PC-9 (cell line): ENCODE results near the gene NXN. TPM values are rescaled to one million over a fixed set of nuclear protein-coding genes. Genes with fewer than 3 reads are reported as not detected.

Experiments
- BruUV-seq: library from RNA; stranded (reverse); fragments of 400-500 nt; replicated peaks from 2 replicates; lab custom pipeline; 2021; lab: Mats Ljungman, UMichigan
- CTCF ChIA-PET: fragments of 300-600 bp; sonication (Branson Sonifier 250); formaldehyde crosslinking; loops from one replicate; lab custom pipeline; 2022; ENCODE audit warnings: antibody characterized with exemption; lab: Charles Lee
- POLR2A ChIA-PET: fragments of 300-600 bp; sonication (Branson Sonifier 250); formaldehyde crosslinking; loops from one replicate; lab custom pipeline; 2022; ENCODE audit warnings: antibody characterized with exemption; ENCODE audit not compliant: unreplicated experiment; lab: Charles Lee
- DNase-seq, 2 experiments: peaks; one replicate each; pipeline versions ENCODE4 v3.0.0 to v3.0.0-alpha.2; 2015 to 2022; ENCODE audit warnings: mixed read lengths in 1 of 2
- H2AFZ ChIP-seq: fragments of 200-600 bp; sonication (generic); 2 replicates; pipeline ENCODE4 v1.8.1; 2017; ENCODE audit warnings: antibody characterized with exemption
- H3F3A ChIP-seq: fragments of 200-600 bp; sonication (generic); 2 replicates; pipeline ENCODE4 v1.8.1; 2017; ENCODE audit warnings: antibody characterized with exemption, mild to moderate bottlenecking, low read depth; ENCODE audit not compliant: insufficient read depth
- H3K27ac ChIP-seq: fragments of 200-600 bp; sonication (generic); 2 replicates; pipeline ENCODE4 v1.6.1; 2016; ENCODE audit warnings: mixed run types
- H3K27me3 ChIP-seq: fragments of 200-600 bp; sonication (generic); 2 replicates; pipeline ENCODE4 v1.6.1; 2016; ENCODE audit warnings: low read depth, mixed run types; ENCODE audit not compliant: insufficient read depth
- H3K36me3 ChIP-seq: fragments of 200-600 bp; sonication (generic); 2 replicates; pipeline ENCODE4 v1.6.1; 2016; ENCODE audit warnings: low read depth, mixed run types
- H3K4me1 ChIP-seq: fragments of 200-600 bp; sonication (generic); replicated peaks from 2 replicates; pipeline ENCODE4 v1.6.1; 2016; ENCODE audit warnings: mixed run types; ENCODE audit not compliant: insufficient read depth
- H3K4me2 ChIP-seq: fragments of 200-600 bp; sonication (generic); 2 replicates; pipeline ENCODE4 v1.6.1; 2017; ENCODE audit warnings: mixed run types
- H3K4me3 ChIP-seq: fragments of 200-600 bp; sonication (generic); 2 replicates; pipeline ENCODE4 v1.6.1; 2016; ENCODE audit warnings: mixed run types
- H3K79me2 ChIP-seq: fragments of 200-600 bp; sonication (generic); 2 replicates; pipeline ENCODE4 v1.6.1; 2017; ENCODE audit warnings: low read depth, mixed run types
- H3K9me2 ChIP-seq: fragments of 200-600 bp; sonication (generic); 2 replicates; pipeline ENCODE4 v1.8.1; 2017; ENCODE audit warnings: mild to moderate bottlenecking; ENCODE audit not compliant: insufficient read depth
- H3K9me3 ChIP-seq: fragments of 200-600 bp; sonication (generic); 2 replicates; pipeline ENCODE4 v1.8.1; 2016; ENCODE audit warnings: low read depth; ENCODE audit not compliant: insufficient read depth
- H4K20me1 ChIP-seq: fragments of 200-600 bp; sonication (generic); 2 replicates; pipeline ENCODE4 v1.8.1; 2017; ENCODE audit not compliant: insufficient read depth
- CTCF ChIP-seq: fragments of 200-600 bp; sonication (generic); conservative IDR thresholded peaks from 2 replicates; pipeline ENCODE4 v1.6.1; 2017; ENCODE audit warnings: mixed run types, antibody characterized with exemption, mild to moderate bottlenecking, moderate library complexity
- EZH2 ChIP-seq: fragments of 200-600 bp; sonication (generic); IDR thresholded peaks from 2 replicates; pipeline ENCODE4 v1.8.0; 2017; ENCODE audit warnings: antibody characterized with exemption, low read depth
- intact Hi-C: fragments of 100-400 bp; cut with micrococcal nuclease; formaldehyde crosslinking; loops from one replicate; pipeline ENCODE4 v1.10.0; 2022; ENCODE audit not compliant: unreplicated experiment
- total RNA-seq: library from RNA; stranded (reverse); gene quantifications from 2 replicates; pipeline ENCODE4 v1.2.3, GENCODE V29; 2021

Gene NXN
- total RNA-seq, 1 experiment from 2014 or later = 59.8 TPM

- no TSS peak for BruUV-seq
- Histone ChIP-seq H3K27me3 (no peaks in the 10 kb centered on the region), H3K36me3 (no peaks in the 10 kb centered on the region), H3K79me2 (no peaks in the 10 kb centered on the region), H4K20me1 (peaks cover 23% of the 10 kb centered on the region), H2AFZ (no peak overlapping the region), H3K9me2 (no peaks in the 10 kb centered on the region), H3K9me3 (no peaks in the 10 kb centered on the region), H3F3A (peaks cover 6% of the 10 kb centered on the region; the same call in 1 of the 2 replicates), H3K4me2 (no peak overlapping the region), H3K4me3 (no peak overlapping the region), H3K27ac (no peak overlapping the region), H3K4me1 (no peaks in the 10 kb centered on the region)
- no peak for DNase-seq
- POLR2A ChIA-PET = no interaction called here
- CTCF ChIA-PET = no interaction called here
- intact Hi-C loops = no loop called here
- TF ChIP-seq EZH2 (no peak), CTCF (no peak)
These were observed 63.9 kb downstream of the NXN start for GRCh38 chr17:915538-916201.

GRCh38 chr17:914561-914960, 65.0 kb downstream of the NXN start:
- DNase-seq = no peak
- Histone ChIP-seq H3K4me2 (no peak overlapping the region), H3K36me3 (no peaks in the 10 kb centered on the region), H3K27me3 (no peaks in the 10 kb centered on the region), H3K9me3 (no peaks in the 10 kb centered on the region), H2AFZ (no peak overlapping the region), H3K4me1 (no peaks in the 10 kb centered on the region), H3F3A (peaks cover 6% of the 10 kb centered on the region; the same call in 1 of the 2 replicates), H3K4me3 (no peak overlapping the region), H3K9me2 (no peaks in the 10 kb centered on the region), H3K79me2 (no peaks in the 10 kb centered on the region), H4K20me1 (peaks cover 19% of the 10 kb centered on the region), H3K27ac (no peak overlapping the region)
- no TSS peak for BruUV-seq
- ChIA-PET POLR2A (no interaction called here), CTCF (no interaction called here)
- intact Hi-C loops = no loop called here
- TF ChIP-seq CTCF (no peak), EZH2 (no peak)

- H3K27me3 ChIP-seq = no peaks in the 10 kb centered on the region
- POLR2A ChIA-PET = no interaction called here
- DNase-seq = no peak
- no peaks in the 10 kb centered on the region for H3K9me2 ChIP-seq
- no peak overlapping the region for H3K4me3 ChIP-seq
- H3K9me3 ChIP-seq = no peaks in the 10 kb centered on the region
- no peak overlapping the region for H3K27ac ChIP-seq
- intact Hi-C loops = no loop called here
- H3F3A ChIP-seq = peaks cover 6% of the 10 kb centered on the region; the same call in 1 of the 2 replicates
- no peak overlapping the region for H3K4me2 ChIP-seq
- no peak overlapping the region for H2AFZ ChIP-seq
- H3K4me1 ChIP-seq = no peaks in the 10 kb centered on the region
- H3K36me3 ChIP-seq = no peaks in the 10 kb centered on the region
- peaks cover 16% of the 10 kb centered on the region for H4K20me1 ChIP-seq
- H3K79me2 ChIP-seq = no peaks in the 10 kb centered on the region
- CTCF ChIA-PET = no interaction called here
- TF ChIP-seq CTCF (no peak), EZH2 (no peak)
- no TSS peak for BruUV-seq
These were observed 66.4 kb downstream of the NXN start for GRCh38 chr17:913207-913606.
